Stimulated activated CD8-positive, alpha-beta memory T cell treated with anti-CD3 and anti-CD28 coated beads, Interleukin-4, amount 100 ng/mL, for 1 hour (primary cell): ENCODE measurements around the gene ACTMAP.
A peak's percentile ranks its signal among the peaks of the same experiment; 100 is the strongest.
"Not testable (repeated sequence)": the region's sequence is repeated elsewhere in the genome, so short reads cannot be mapped to it uniquely, and the experiment has no call there.

Source experiments
- DNase-seq, 2 donors: peaks; one replicate each; pipeline ENCODE4 v3.0.0-alpha.2; 2020; ENCODE audit warnings: low read depth in 2 of 2, low spot score in 1 of 2

The ACTMAP gene, protein sequence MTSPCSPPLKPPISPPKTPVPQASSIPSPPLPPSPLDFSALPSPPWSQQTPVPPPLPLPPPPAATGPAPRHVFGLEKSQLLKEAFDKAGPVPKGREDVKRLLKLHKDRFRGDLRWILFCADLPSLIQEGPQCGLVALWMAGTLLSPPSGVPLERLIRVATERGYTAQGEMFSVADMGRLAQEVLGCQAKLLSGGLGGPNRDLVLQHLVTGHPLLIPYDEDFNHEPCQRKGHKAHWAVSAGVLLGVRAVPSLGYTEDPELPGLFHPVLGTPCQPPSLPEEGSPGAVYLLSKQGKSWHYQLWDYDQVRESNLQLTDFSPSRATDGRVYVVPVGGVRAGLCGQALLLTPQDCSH

GRCh38 chr19:40750058-40750873 is at the start of gene ACTMAP:
Gene ACTMAP (minus strand): TSS chr19:40750477. CDS start chr19:40749803, 674 bp downstream.
- DNase-seq = peak; percentile 99

DNA sequence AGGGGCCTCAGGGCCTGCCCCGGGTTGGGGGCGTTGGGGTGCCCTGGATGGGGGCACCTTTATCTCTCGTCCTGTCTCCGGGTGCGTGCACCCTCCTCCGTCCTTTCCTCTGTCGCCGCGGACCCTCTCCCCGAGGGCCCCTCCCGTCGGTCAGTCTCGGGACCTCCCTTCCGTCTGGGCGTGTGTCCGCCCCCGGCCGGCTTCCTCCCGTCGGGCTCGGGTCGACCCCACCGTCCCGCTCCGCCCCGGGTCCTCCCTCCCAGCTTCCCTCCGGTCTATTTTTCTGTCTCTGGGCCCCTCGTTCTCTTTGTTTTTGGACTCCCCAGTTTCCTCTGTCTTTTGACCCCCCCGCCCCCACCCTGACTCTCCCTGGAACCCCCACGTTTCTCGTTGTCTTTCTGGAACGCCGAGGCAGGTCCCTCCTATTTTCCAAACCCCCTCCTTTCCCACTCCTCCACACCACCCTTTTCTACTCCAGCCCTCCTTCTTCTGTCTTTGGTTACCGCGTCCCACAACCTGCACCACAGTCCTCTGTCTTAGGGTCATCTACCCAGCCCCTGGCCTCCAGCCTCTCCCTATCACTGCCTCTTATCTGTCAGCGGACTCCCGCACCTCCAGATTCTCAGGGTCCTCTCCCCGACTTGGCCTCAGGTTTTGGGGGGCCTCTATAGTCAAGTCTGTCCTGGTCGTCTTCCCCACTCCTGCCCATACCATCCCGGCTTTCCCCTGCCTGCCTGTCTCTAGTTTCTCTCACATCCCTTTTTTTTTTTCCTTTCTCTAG is 49.5 kb upstream of the ACTMAP start:
- DNase-seq = no peak

- peak; percentile 100 for DNase-seq
Observed at GRCh38 chr19:40798683-40799557, 48.6 kb upstream of the ACTMAP start, which contains the start of gene EGLN2. Gene EGLN2 (plus strand): TSS chr19:40799191. CDS start chr19:40800573, 1,382 bp downstream.

GRCh38 chr19:40797963-40798682 is 47.8 kb upstream of the ACTMAP start:
- DNase-seq = peak in 1 of 2 donors; percentile 49

- no peak for DNase-seq
Observed at GRCh38 chr19:40797166-40797962, 47.1 kb upstream of the ACTMAP start.

GRCh38 chr19:40791996-40792395 is 41.7 kb upstream of the ACTMAP start:
- no peak for DNase-seq

DNA sequence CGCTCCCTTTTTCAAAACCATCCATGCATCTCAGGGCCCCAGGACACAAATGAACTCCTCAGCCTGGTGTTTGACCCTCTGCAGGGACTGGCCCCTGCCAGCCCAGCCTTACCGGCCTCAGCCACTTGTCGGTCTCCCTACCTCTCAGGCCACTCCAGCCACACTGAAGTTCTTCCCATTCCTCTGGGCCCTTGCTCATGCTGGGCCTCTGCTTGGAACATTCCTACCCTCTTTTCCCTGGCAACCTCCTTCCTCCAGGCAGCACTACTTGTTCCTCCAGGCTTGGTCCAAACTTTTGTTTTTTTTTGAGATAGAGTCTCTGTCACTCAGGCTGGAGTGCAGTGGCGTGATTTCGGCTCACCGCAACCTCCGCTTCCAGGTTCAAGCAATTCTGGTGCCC is 41.1 kb upstream of the ACTMAP start:
- no peak for DNase-seq

- no peak for DNase-seq
Observed at GRCh38 chr19:40786060-40787037, 36.1 kb upstream of the ACTMAP start.

- DNase-seq = no peak
Observed at GRCh38 chr19:40785526-40785925, 35.2 kb upstream of the ACTMAP start.

DNA sequence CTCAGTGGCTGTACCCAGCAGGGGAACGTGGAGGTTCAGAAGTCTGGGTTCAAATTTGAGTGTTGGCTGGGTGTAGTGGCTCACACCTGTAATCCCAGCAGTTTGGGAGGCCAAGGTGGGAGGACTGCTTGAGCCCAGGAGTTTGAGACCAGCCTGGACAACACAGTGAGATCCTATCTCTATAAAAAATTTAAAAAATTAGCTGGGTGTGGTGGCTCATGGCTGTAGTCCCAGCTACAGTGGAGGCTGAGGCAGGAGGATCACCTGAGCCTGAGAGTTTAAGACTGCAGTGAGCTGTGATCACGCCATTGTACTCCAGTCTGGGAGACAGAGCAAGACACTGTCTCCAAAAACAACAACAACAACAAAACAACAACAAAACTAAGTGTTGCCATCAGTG is 33.9 kb upstream of the ACTMAP start:
- DNase-seq = not testable (repeated sequence)

DNA sequence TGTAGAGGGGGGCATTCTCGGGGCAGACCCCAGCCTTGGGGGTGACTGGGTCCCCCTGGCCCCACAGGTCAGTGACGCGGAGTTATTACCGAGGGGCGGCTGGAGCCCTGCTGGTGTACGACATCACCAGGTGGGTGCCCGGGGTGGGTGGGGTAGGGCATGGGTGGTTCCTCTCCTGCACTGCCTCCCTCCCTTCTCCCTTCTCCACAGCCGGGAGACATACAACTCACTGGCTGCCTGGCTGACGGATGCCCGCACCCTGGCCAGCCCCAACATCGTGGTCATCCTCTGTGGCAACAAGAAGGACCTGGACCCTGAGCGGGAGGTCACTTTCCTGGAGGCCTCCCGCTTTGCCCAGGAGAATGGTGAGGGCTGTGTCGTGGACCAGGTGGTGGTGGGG is 33.4 kb upstream of the ACTMAP start:
- DNase-seq = no peak

DNA sequence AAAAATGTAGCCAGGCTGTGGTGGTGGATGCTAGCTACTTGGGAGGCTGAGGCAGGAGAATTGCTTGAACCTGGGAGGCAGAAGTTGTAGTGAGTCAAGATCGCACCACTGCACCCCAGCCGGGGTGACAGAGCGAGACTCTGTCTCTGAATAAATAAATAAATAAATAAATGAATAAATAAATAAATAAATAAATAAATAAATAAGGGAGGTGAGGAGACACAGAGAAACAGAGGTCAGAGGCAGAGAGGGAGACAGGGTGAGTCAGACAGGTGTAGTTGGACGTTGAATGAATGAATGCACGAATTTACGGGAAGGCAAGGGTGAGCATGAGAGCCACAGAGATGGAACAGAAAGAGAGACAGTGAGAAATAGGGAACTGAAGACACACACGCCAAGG is 30.9 kb upstream of the ACTMAP start:
- DNase-seq = no peak

GRCh38 chr19:40780582-40780981 is 30.3 kb upstream of the ACTMAP start:
- no peak for DNase-seq

- no peak for DNase-seq
Observed at GRCh38 chr19:40778706-40779284, 28.5 kb upstream of the ACTMAP start.

GRCh38 chr19:40777937-40778705 is 27.8 kb upstream of the ACTMAP start, which contains the start of gene RAB4B:
Gene RAB4B (plus strand): TSS chr19:40778247. CDS start chr19:40778376, 129 bp downstream.
- DNase-seq = peak; percentile 99 to 100

GRCh38 chr19:40777645-40777936 is 27.3 kb upstream of the ACTMAP start:
- DNase-seq = no peak
